PC-3 (cell line): ENCODE results near the gene NR5A1.

Experiments used
- CTCF ChIP-seq: fragments of 300-600 bp; sonication (generic); conservative IDR thresholded peaks from 2 replicates; pipeline ENCODE4 v1.5.1; 2017; ENCODE audit warnings: antibody characterized with exemption, low read depth, mild to moderate bottlenecking, low read length
- EZH2 ChIP-seq: fragments of 300-600 bp; sonication (generic); IDR thresholded peaks from one replicate; pipeline ENCODE4 v1.6.1; 2017; ENCODE audit warnings: antibody characterized with exemption, mild to moderate bottlenecking, low read length; ENCODE audit not compliant: unreplicated experiment
- EZH2phosphoT487 ChIP-seq: fragments of 300-600 bp; sonication (generic); IDR thresholded peaks from 2 replicates; pipeline ENCODE4 v1.6.1; 2018; ENCODE audit warnings: mild to moderate bottlenecking, antibody characterized with exemption, low read length, borderline replicate concordance

GRCh38 chr9:124474151-124474550, 33.0 kb downstream of the NR5A1 start:
- no peak for TF ChIP-seq CTCF
- no peak for TF ChIP-seq EZH2phosphoT487
- TF ChIP-seq EZH2 = no peak
